ENCODE results near the gene ARHGEF2. TPM values are rescaled to one million over a fixed set of nuclear protein-coding genes. Genes with fewer than 3 reads are reported as not detected.

ARHGEF2 gene
- total RNA-seq, 4 donors from 2014 or later = 13.6 to 27.3 (median 26.4) TPM

- ATAC-seq (no peak), DNase-seq (no peak)
- Histone ChIP-seq H3K4me3 (no peak overlapping the region), H3K36me3 (peaks cover 0 to 58% of the 10 kb centered on the region in 2 donors), H3K27ac (no peak overlapping the region), H3K27me3 (no peaks in the 10 kb centered on the region), H3K9me3 (no peaks in the 10 kb centered on the region), H3K4me1 (peaks cover 4 to 10% of the 10 kb centered on the region in 2 donors)
- no peak for TF ChIP-seq CTCF (IDR thresholded peaks at IDR 0.05 in 4 of 5, conservative IDR thresholded peaks at IDR 0.05 in 1 of 5)
- no peak for TF ChIP-seq POLR2A (IDR thresholded peaks at IDR 0.05)
- intact Hi-C loops (cut with DNase I; ENCODE audit: low total_unique reads) (no loop called here), in situ Hi-C loops (cut with MboI; ENCODE audit: low sequenced_read_pairs in 4 of 4) (no loop called here)
These were observed 31.1 kb downstream of the ARHGEF2 start for GRCh38 chr1:155947292-155947691.

- TF ChIP-seq POLR2A (IDR thresholded peaks at IDR 0.05) (no peak), CTCF (IDR thresholded peaks at IDR 0.05 in 4 of 5, conservative IDR thresholded peaks at IDR 0.05 in 1 of 5) (no peak)
- Histone ChIP-seq H3K9me3 (no peaks in the 10 kb centered on the region), H3K4me1 (peaks cover 2 to 6% of the 10 kb centered on the region in 2 donors), H3K36me3 (peaks cover 0 to 52% of the 10 kb centered on the region in 2 donors), H3K27me3 (no peaks in the 10 kb centered on the region), H3K27ac (no peak overlapping the region), H3K4me3 (no peak overlapping the region)
- no peak for DNase-seq
- no peak for ATAC-seq
- intact Hi-C loops (cut with DNase I; ENCODE audit: low total_unique reads) = no loop called here
- in situ Hi-C loops (cut with MboI; ENCODE audit: low sequenced_read_pairs in 4 of 4) = no loop called here
These were observed 31.6 kb downstream of the ARHGEF2 start for GRCh38 chr1:155946633-155947219.

- H3K4me1 ChIP-seq = peaks cover 10 to 14% of the 10 kb centered on the region in 2 donors
These were observed 33.9 kb downstream of the ARHGEF2 start for GRCh38 chr1:155944444-155944799.

GRCh38 chr1:155942578-155943141, 35.7 kb downstream of the ARHGEF2 start:
- ATAC-seq (no peak), DNase-seq (no peak)
- in situ Hi-C loops (cut with MboI; ENCODE audit: low sequenced_read_pairs in 4 of 4) = no loop called here
- TF ChIP-seq CTCF (IDR thresholded peaks at IDR 0.05 in 4 of 5, conservative IDR thresholded peaks at IDR 0.05 in 1 of 5) = no peak
- no peak for TF ChIP-seq POLR2A (IDR thresholded peaks at IDR 0.05)
- intact Hi-C loops (cut with DNase I; ENCODE audit: low total_unique reads) = no loop called here
- H3K36me3 ChIP-seq = peaks cover 0 to 11% of the 10 kb centered on the region in 2 donors
- no peaks in the 10 kb centered on the region for H3K27me3 ChIP-seq
- no peak overlapping the region for H3K4me3 ChIP-seq
- H3K27ac ChIP-seq = peak overlapping the region; percentile 2 to 70 (median 54)
- H3K9me3 ChIP-seq = no peaks in the 10 kb centered on the region
- peaks cover 15 to 26% of the 10 kb centered on the region in 2 donors for H3K4me1 ChIP-seq

More at GRCh38 chr1:155944444-155944799, 33.9 kb downstream of the ARHGEF2 start:
- no peak for DNase-seq
- TF ChIP-seq CTCF (IDR thresholded peaks at IDR 0.05 in 4 of 5, conservative IDR thresholded peaks at IDR 0.05 in 1 of 5) (no peak), POLR2A (IDR thresholded peaks at IDR 0.05) (no peak)
- H3K4me3 ChIP-seq = no peak overlapping the region
- peak overlapping the region in 1 of 4 donors; percentile 22 for H3K27ac ChIP-seq
- H3K36me3 ChIP-seq = peaks cover 0 to 29% of the 10 kb centered on the region in 2 donors
- no peaks in the 10 kb centered on the region for H3K9me3 ChIP-seq
- intact Hi-C loops (cut with DNase I; ENCODE audit: low total_unique reads) (no loop called here), in situ Hi-C loops (cut with MboI; ENCODE audit: low sequenced_read_pairs in 4 of 4) (no loop called here)
- no peaks in the 10 kb centered on the region for H3K27me3 ChIP-seq
- ATAC-seq = no peak
